Smooth muscle cell of the brain vasculature (primary cell): Measurements from ENCODE around the gene PKP4.

ENCODE experiments used
- DNase-seq: peaks from one replicate; pipeline ENCODE4 v3.0.0-alpha.2; 2012; ENCODE audit warnings: low read depth, low spot score

Gene PKP4

GRCh38 chr2:158716121-158716791, 259.5 kb downstream of the PKP4 start:
- no peak for DNase-seq

- no peak for DNase-seq
Measured at GRCh38 chr2:158716921-158717320, 260.2 kb downstream of the PKP4 start.

GRCh38 chr2:158717366-158718195, 260.8 kb downstream of the PKP4 start:
- DNase-seq, result no peak

GRCh38 chr2:158718196-158718585, 261.4 kb downstream of the PKP4 start:
- DNase-seq, result no peak

- DNase-seq, result no peak
Measured at GRCh38 chr2:158718851-158719250, 262.1 kb downstream of the PKP4 start.

GRCh38 chr2:158719403-158719802, 262.7 kb downstream of the PKP4 start:
- DNase-seq, result no peak

- DNase-seq, result no peak
Measured at GRCh38 chr2:158722266-158723105, 265.7 kb downstream of the PKP4 start.

- DNase-seq, result no peak
Measured at GRCh38 chr2:158723181-158723838, 266.6 kb downstream of the PKP4 start.

- DNase-seq, result no peak
Measured at GRCh38 chr2:158723921-158724802, 267.4 kb downstream of the PKP4 start.

- DNase-seq, result no peak
Measured at GRCh38 chr2:158724803-158725381, 268.1 kb downstream of the PKP4 start.

GRCh38 chr2:158725441-158725891, 268.7 kb downstream of the PKP4 start:
- no peak for DNase-seq

GRCh38 chr2:158726911-158727592, 270.3 kb downstream of the PKP4 start:
- no peak for DNase-seq

GRCh38 chr2:158728422-158728821, 271.7 kb downstream of the PKP4 start:
- DNase-seq, result no peak

- DNase-seq, result no peak
Measured at GRCh38 chr2:158729451-158729850, 272.7 kb downstream of the PKP4 start.

- no peak for DNase-seq
Measured at GRCh38 chr2:158729873-158730620, 273.3 kb downstream of the PKP4 start.

- no peak for DNase-seq
Measured at GRCh38 chr2:158730621-158731140, 273.9 kb downstream of the PKP4 start.

- DNase-seq, result no peak
Measured at GRCh38 chr2:158731386-158731785, 274.6 kb downstream of the PKP4 start.
